ENCODE measurements around the gene ZNF23.

- no peak for TF ChIP-seq CTCF (IDR thresholded peaks at IDR 0.05)
- no peak for TF ChIP-seq POLR2A (IDR thresholded peaks at IDR 0.05)
These were observed 10.0 kb upstream of the ZNF23 start for GRCh38 chr16:71472051-71472450.

All from adrenal gland (tissue), 5 donors.